Measurements from ENCODE around the gene DDX17.
A peak's percentile ranks its signal among the peaks of the same experiment; 100 is the strongest.

The DDX17 gene

DNA sequence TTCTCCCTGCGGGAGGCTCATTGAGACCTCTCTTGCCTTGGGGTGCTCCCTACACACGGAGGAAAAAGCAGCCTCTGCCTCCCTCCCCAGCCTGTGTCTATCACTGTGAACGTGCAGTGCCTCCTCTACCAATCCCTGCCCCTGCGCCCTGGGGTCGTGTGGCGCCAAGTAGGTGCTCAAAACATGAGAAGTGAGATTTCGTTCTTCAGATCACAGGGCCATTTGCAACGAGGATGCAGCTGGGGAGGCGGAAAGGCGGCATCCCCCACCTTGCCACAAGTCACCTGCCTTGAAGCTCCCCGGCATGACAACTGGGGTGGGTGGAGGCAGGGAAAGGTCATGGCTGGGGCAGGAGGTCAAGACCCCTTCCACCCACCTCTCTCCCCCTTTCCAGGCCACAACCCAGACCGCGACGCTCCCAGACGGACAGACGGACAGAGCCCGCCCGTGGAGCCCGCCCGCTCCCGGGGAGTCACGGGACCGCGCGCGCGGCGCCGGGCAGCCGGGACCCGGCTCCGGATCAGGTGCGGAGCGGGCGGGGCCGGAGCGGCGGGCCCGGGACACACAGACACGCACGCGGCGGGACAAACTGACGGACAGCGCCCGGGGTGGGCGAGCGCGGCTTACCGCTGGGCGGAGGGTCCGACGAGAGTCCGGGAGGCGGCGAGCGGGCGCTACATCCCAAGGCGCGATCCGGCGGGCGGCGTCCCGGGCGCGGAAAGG, 51.6 kb downstream of the DDX17 start:
- TF ChIP-seq EZH2phosphoT487 (IDR thresholded peaks at IDR 0.05; ENCODE audit: low read length), result no peak
- Histone ChIP-seq H3K27me3 (replicated peaks; ENCODE audit: insufficient read depth, low read length) (peaks cover 78% of the 10 kb centered on the region), H3K4me1 (ENCODE audit: low read length) (no peaks in the 10 kb centered on the region), H3K36me3 (replicated peaks; ENCODE audit: insufficient read depth, low read length) (no peaks in the 10 kb centered on the region), H3K79me2 (ENCODE audit: low read length) (no peaks in the 10 kb centered on the region), H3K9me2 (replicated peaks; ENCODE audit: insufficient read depth, low read length) (no peaks in the 10 kb centered on the region), H3F3A (ENCODE audit: insufficient read depth, low read length) (no peaks in the 10 kb centered on the region), H3K9me3 (replicated peaks; ENCODE audit: insufficient read depth, low read length) (no peaks in the 10 kb centered on the region), H4K20me1 (ENCODE audit: insufficient read depth, low read length) (no peaks in the 10 kb centered on the region), H2AFZ (ENCODE audit: low read length) (no peak overlapping the region), H3K4me2 (ENCODE audit: low read depth, low read length) (peak overlapping the region; percentile 24; the same call in 1 of the 2 replicates), H3K4me3 (ENCODE audit: low read length) (peak overlapping the region; percentile 13; the same call in 1 of the 2 replicates), H3K27ac (ENCODE audit: low read length) (no peak overlapping the region), H3K9ac (ENCODE audit: low read length) (no peak overlapping the region)
- peak; percentile 46 for DNase-seq

DNA sequence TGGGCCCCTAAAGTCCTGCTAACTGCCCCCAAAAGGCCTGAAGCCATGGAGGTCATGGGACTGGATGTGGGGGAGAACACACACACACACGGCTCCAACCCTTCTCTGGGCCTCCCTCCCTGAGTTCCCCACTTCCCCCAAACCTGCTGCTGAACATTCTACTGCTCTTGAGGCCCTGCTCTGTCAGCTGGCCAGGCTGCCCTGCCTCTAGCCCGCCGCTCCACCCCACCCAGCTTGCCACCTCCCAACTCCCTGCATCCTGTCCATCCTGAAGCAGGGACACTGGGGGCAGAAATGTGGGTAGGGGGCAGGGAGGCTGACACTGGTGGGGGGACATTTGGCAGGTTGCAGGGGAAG, 52.1 kb downstream of the DDX17 start:
- no peaks in the 10 kb centered on the region for H3K79me2 ChIP-seq (ENCODE audit: low read length)
- no peak overlapping the region for H2AFZ ChIP-seq (ENCODE audit: low read length)
- H3K4me2 ChIP-seq (ENCODE audit: low read depth, low read length), result no peak overlapping the region
- TF ChIP-seq EZH2 (optimal IDR thresholded peaks at IDR 0.05; ENCODE audit: low read depth, low read length), result no peak
- TF ChIP-seq, protein P1, sequence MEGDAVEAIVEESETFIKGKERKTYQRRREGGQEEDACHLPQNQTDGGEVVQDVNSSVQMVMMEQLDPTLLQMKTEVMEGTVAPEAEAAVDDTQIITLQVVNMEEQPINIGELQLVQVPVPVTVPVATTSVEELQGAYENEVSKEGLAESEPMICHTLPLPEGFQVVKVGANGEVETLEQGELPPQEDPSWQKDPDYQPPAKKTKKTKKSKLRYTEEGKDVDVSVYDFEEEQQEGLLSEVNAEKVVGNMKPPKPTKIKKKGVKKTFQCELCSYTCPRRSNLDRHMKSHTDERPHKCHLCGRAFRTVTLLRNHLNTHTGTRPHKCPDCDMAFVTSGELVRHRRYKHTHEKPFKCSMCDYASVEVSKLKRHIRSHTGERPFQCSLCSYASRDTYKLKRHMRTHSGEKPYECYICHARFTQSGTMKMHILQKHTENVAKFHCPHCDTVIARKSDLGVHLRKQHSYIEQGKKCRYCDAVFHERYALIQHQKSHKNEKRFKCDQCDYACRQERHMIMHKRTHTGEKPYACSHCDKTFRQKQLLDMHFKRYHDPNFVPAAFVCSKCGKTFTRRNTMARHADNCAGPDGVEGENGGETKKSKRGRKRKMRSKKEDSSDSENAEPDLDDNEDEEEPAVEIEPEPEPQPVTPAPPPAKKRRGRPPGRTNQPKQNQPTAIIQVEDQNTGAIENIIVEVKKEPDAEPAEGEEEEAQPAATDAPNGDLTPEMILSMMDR (IDR thresholded peaks at IDR 0.05; ENCODE audit: low read length), result no peak
- TF ChIP-seq EZH2phosphoT487 (IDR thresholded peaks at IDR 0.05; ENCODE audit: low read length), result no peak
- no peak overlapping the region for H3K4me3 ChIP-seq (ENCODE audit: low read length)
- no peak for DNase-seq
- no peak overlapping the region for H3K27ac ChIP-seq (ENCODE audit: low read length)
- H3F3A ChIP-seq (ENCODE audit: insufficient read depth, low read length), result no peaks in the 10 kb centered on the region
- H3K9ac ChIP-seq (ENCODE audit: low read length), result no peak overlapping the region
- no peaks in the 10 kb centered on the region for H3K9me2 ChIP-seq (replicated peaks; ENCODE audit: insufficient read depth, low read length)
- H4K20me1 ChIP-seq (ENCODE audit: insufficient read depth, low read length), result no peaks in the 10 kb centered on the region
- H3K9me3 ChIP-seq (replicated peaks; ENCODE audit: insufficient read depth, low read length), result no peaks in the 10 kb centered on the region
- peaks cover 79% of the 10 kb centered on the region for H3K27me3 ChIP-seq (replicated peaks; ENCODE audit: insufficient read depth, low read length)
- no peaks in the 10 kb centered on the region for H3K4me1 ChIP-seq (ENCODE audit: low read length)
- no peaks in the 10 kb centered on the region for H3K36me3 ChIP-seq (replicated peaks; ENCODE audit: insufficient read depth, low read length)

DNA sequence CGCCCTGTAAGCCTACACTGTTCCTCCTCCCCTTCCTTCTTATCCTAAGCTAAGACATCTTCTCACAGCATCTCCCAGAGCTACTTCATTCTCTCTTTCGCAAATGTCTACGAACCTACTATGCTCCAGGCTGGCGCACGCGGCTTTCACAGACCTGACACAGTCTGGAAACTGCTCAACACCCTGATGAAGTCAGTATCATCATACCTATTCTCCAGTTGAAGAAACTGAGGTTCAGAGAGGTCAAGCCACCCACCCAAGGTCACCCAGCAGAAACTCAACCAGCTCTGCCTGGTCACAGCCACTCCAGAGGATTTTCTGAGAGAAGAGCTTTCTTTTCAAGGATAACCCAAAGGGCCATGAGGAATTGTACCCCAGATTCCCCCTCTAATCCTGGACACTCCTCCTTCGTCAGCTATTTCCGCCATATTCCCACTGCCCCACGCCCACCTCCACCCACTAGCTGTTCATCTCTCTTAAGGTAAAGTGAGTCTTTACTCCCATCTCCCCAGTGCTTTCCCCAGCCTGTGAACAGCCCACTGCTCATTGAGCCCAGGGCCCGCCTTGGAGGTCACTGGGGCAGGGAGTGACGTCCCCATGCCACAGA, 52.9 kb downstream of the DDX17 start:
- Histone ChIP-seq H3K9ac (ENCODE audit: low read length) (no peak overlapping the region), H3K27me3 (replicated peaks; ENCODE audit: insufficient read depth, low read length) (peaks cover 74% of the 10 kb centered on the region), H3K4me1 (ENCODE audit: low read length) (no peaks in the 10 kb centered on the region), H3K9me2 (replicated peaks; ENCODE audit: insufficient read depth, low read length) (no peaks in the 10 kb centered on the region), H3K9me3 (replicated peaks; ENCODE audit: insufficient read depth, low read length) (no peaks in the 10 kb centered on the region), H3K79me2 (ENCODE audit: low read length) (no peaks in the 10 kb centered on the region), H3F3A (ENCODE audit: insufficient read depth, low read length) (no peaks in the 10 kb centered on the region), H3K4me3 (ENCODE audit: low read length) (no peak overlapping the region), H3K36me3 (replicated peaks; ENCODE audit: insufficient read depth, low read length) (no peaks in the 10 kb centered on the region), H3K4me2 (ENCODE audit: low read depth, low read length) (no peak overlapping the region), H3K27ac (ENCODE audit: low read length) (no peak overlapping the region), H2AFZ (ENCODE audit: low read length) (no peak overlapping the region), H4K20me1 (ENCODE audit: insufficient read depth, low read length) (no peaks in the 10 kb centered on the region)
- DNase-seq, result no peak
- TF ChIP-seq, protein P1 (IDR thresholded peaks at IDR 0.05; ENCODE audit: low read length), result no peak
- TF ChIP-seq EZH2phosphoT487 (IDR thresholded peaks at IDR 0.05; ENCODE audit: low read length), result no peak
- no peak for TF ChIP-seq EZH2 (optimal IDR thresholded peaks at IDR 0.05; ENCODE audit: low read depth, low read length)
